Tibial artery (tissue), 4 donors: ENCODE results near the gene BOLA1.
"Not testable (repeated sequence)": the region's sequence is repeated elsewhere in the genome, so short reads cannot be mapped to it uniquely, and the experiment has no call there.

Experiments
- DNase-seq, 2 donors: peaks; one replicate each; pipeline ENCODE4 v3.0.0-alpha.2; 2019
- H3K27ac ChIP-seq, 2 donors: fragments of 200-600 bp; sonication (generic) in 1 of 2; 1 replicate in 1 of 2; 2 replicates in 1 of 2; pipeline ENCODE4 v1.5.1; 2018 to 2019; ENCODE audit warnings: mild to moderate bottlenecking in 1 of 2
- H3K27me3 ChIP-seq, 2 donors: fragments of 200-600 bp; sonication (generic) in 1 of 2; one replicate each; pipeline versions ENCODE4 v1.5.1 to v1.6.0; 2016 to 2019
- H3K36me3 ChIP-seq, 3 donors: fragments of 200-600 bp; sonication (generic) in 2 of 3; one replicate each; pipeline ENCODE4 v1.5.1; 2016 to 2019; ENCODE audit warnings: mild to moderate bottlenecking in 2 of 3
- H3K4me1 ChIP-seq, 4 donors: fragments of 200-600 bp; sonication (generic) in 2 of 4; 1 replicate in 3 of 4; 2 replicates in 1 of 4; pipeline ENCODE4 v1.5.1; 2016 to 2019
- H3K4me3 ChIP-seq, 2 donors: fragments of 200-600 bp; sonication (generic) in 1 of 2; 1 replicate in 1 of 2; 2 replicates in 1 of 2; pipeline ENCODE4 v1.5.1; 2018 to 2019; ENCODE audit warnings: mild to moderate bottlenecking in 2 of 2
- H3K9me3 ChIP-seq, 3 donors: fragments of 200-600 bp; sonication (generic) in 1 of 3; one replicate each; pipeline ENCODE4 v1.5.1; 2016 to 2019
- CTCF ChIP-seq, 2 experiments: fragments of 200-600 bp in 1 of 2; fragments of 450-650 bp in 1 of 2; IDR thresholded peaks; one replicate each; pipeline ENCODE4 v1.5.1; 2017 to 2019; ENCODE audit warnings: antibody characterized with exemption in 2 of 2, mild to moderate bottlenecking in 1 of 2, moderate library complexity in 1 of 2
- intact Hi-C: fragments of 100-400 bp; cut with DNase I; formaldehyde crosslinking; loops from one replicate; pipeline ENCODE4 v1.15.0; 2023; ENCODE audit warnings: low total_unique reads

Gene BOLA1, protein sequence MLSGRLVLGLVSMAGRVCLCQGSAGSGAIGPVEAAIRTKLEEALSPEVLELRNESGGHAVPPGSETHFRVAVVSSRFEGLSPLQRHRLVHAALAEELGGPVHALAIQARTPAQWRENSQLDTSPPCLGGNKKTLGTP

GRCh38 chr1:149899460-149900284 lies at the start of gene BOLA1:
Gene BOLA1 (plus strand): TSS chr1:149899568. CDS start chr1:149900060, 492 bp downstream.
- peak in 1 of 2 experiments; percentile 22 for TF ChIP-seq CTCF (IDR thresholded peaks at IDR 0.05)
- Histone ChIP-seq H3K9me3 (no peaks in the 10 kb centered on the region), H3K4me1 (peaks cover 0 to 14% (median 5%) of the 10 kb centered on the region in 4 donors), H3K4me3 (peak within 1 kb of the TSS; percentile 61 to 64), H3K27ac (peak within 1 kb of the TSS; percentile 87 to 91), H3K27me3 (no peaks in the 10 kb centered on the region), H3K36me3 (peaks cover 0 to 7% (median 0%) of the 10 kb centered on the region in 3 donors)
- peak; percentile 92 to 96 for DNase-seq
- intact Hi-C loops = no loop called here

GRCh38 chr1:149849947-149850360 lies 49.4 kb upstream of the BOLA1 start:
- intact Hi-C loops = no loop called here
- TF ChIP-seq CTCF (IDR thresholded peaks at IDR 0.05) = no peak
- H3K36me3 ChIP-seq = no peaks in the 10 kb centered on the region
- peak overlapping the region; percentile 73 to 79 for H3K27ac ChIP-seq
- no peak for DNase-seq
- H3K4me1 ChIP-seq = peaks cover 0 to 38% (median 26%) of the 10 kb centered on the region in 4 donors
- H3K4me3 ChIP-seq = peak overlapping the region; percentile 51 to 56
- no peaks in the 10 kb centered on the region for H3K9me3 ChIP-seq
- no peaks in the 10 kb centered on the region for H3K27me3 ChIP-seq

DNA sequence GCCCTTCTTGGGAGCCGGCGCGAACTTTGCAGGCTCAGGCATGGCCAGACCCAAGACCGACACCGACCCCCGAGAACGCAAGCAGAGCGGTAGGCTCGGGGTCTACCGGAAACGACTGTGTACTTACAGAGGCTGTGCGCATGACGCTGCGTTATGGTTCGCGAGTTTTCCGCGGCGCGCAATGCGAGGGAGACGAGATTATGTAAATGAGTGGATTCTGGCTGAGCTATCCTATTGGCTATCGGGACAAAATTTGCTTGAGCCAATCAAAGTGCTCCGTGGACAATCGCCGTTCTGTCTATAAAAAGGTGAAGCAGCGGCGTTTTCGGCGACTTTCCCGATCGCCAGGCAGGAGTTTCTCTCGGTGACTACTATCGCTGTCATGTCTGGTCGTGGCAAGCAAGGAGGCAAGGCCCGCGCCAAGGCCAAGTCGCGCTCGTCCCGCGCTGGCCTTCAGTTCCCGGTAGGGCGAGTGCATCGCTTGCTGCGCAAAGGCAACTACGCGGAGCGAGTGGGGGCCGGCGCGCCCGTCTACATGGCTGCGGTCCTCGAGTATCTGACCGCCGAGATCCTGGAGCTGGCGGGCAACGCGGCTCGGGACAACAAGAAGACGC lies 48.5 kb upstream of the BOLA1 start:
- DNase-seq, H3K36me3 ChIP-seq, H3K27ac ChIP-seq, H3K9me3 ChIP-seq, H3K27me3 ChIP-seq, intact Hi-C loops, H3K4me3 ChIP-seq: not testable (repeated sequence)
- peaks cover 0 to 29% (median 20%) of the 10 kb centered on the region in 4 donors for H3K4me1 ChIP-seq

DNA sequence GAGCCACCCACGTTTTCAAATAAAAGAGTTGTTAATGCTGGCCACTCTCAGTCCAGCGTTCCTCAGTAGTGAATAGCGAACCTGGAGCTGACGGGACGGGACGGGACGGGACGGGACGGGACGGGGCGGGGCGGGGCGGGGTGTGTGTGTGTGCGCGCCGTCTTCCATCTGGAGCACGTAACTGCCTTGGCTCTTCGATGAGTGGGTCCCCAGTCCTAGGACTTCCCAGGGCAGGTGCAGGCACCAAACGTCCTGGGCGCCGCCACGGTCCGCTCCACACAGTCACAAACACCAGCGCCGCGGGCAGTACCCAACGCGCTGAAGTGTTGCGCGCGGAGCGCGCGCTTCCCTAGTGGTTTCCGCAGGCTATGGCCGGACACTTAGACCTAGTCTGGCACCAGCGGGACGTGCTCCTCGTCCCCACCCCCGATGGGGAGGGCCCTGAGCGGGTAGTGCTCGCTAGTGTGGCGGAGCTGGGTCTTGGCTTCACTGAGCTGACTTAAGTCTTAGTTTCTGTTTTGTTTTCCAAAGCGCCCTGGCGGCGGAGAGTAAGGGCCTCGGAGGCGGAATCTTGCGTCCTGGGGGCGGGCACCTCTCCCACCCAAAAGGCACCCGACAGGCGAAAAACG lies 47.7 kb upstream of the BOLA1 start:
- H3K4me3 ChIP-seq, intact Hi-C loops, H3K27me3 ChIP-seq, H3K27ac ChIP-seq, H3K9me3 ChIP-seq, H3K36me3 ChIP-seq, DNase-seq: not testable (repeated sequence)
- H3K4me1 ChIP-seq = peaks cover 0 to 27% (median 20%) of the 10 kb centered on the region in 4 donors

DNA sequence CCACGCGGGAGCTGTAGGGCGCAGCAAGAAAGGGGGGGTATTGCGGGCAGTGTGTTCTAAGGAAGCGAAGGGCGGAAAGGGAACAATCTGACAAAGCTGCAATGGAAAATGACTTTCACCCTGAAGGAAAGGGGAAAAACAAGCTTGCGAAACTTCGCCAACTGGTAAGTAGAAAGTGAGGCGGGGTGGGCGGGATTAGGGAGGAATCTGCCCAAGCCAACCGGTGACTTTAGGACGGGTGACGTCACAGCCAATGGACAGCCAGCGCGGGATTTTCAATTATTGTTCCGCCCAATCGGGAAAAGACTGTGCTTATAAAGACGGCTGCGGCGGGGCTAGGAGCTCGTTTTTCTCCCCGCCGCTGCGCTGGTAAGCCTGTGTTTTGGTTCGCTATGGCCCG lies 47.1 kb upstream of the BOLA1 start:
- DNase-seq, intact Hi-C loops: not testable (repeated sequence)

GRCh38 chr1:149860271-149860670 lies 39.1 kb upstream of the BOLA1 start:
- H3K36me3 ChIP-seq, H3K9me3 ChIP-seq, H3K4me1 ChIP-seq, DNase-seq, H3K27ac ChIP-seq, H3K4me3 ChIP-seq, H3K27me3 ChIP-seq, intact Hi-C loops: not testable (repeated sequence)

More for the DNA sequence above, 47.1 kb upstream of the BOLA1 start:
- peaks cover 0 to 27% (median 19%) of the 10 kb centered on the region in 4 donors for H3K4me1 ChIP-seq
- H3K4me3 ChIP-seq, H3K27ac ChIP-seq, H3K9me3 ChIP-seq, H3K36me3 ChIP-seq, H3K27me3 ChIP-seq: not testable (repeated sequence)

DNA sequence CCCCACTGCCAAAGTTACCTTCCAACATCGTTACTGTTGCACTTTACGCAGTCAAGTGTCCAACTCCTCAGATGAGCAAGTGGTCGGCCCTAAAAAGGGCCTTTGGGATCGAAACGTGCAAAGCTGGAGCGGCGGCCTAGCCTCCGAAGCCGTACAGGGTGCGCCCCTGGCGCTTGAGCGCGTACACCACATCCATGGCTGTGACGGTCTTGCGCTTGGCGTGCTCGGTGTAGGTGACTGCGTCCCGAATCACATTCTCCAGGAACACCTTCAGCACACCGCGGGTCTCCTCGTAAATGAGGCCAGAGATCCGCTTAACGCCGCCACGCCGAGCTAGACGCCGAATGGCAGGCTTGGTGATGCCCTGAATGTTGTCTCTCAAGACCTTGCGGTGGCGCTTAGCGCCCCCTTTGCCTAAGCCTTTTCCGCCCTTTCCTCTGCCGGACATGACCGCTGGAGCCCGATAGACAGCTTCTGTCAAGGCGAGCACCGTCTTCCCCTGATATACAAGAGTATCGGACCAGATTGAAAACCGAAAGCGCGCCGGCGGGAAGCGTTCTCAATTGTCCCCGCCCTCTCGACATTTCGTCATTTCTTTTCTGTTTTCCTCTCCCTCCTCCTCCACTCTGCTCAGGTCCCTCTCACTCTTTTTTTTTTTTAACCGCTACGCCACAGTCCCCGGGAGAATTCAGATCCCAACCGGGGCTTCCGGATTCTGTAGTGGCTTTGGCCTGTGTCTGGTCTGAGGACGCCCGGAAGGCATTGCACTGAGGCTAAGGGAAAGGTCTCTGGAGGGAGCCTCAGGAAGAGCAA lies 38.5 kb upstream of the BOLA1 start:
- DNase-seq, H3K4me3 ChIP-seq, H3K27me3 ChIP-seq, H3K9me3 ChIP-seq, H3K4me1 ChIP-seq, H3K36me3 ChIP-seq, H3K27ac ChIP-seq, intact Hi-C loops: not testable (repeated sequence)

GRCh38 chr1:149861497-149862054 lies 37.8 kb upstream of the BOLA1 start:
- H3K27ac ChIP-seq, H3K4me1 ChIP-seq, DNase-seq, H3K4me3 ChIP-seq, H3K9me3 ChIP-seq, H3K27me3 ChIP-seq, H3K36me3 ChIP-seq, intact Hi-C loops: not testable (repeated sequence)

GRCh38 chr1:149866887-149867286 lies 32.5 kb upstream of the BOLA1 start:
- H3K4me3 ChIP-seq, H3K36me3 ChIP-seq, H3K4me1 ChIP-seq, DNase-seq, intact Hi-C loops, H3K27me3 ChIP-seq, H3K27ac ChIP-seq, H3K9me3 ChIP-seq: not testable (repeated sequence)

DNA sequence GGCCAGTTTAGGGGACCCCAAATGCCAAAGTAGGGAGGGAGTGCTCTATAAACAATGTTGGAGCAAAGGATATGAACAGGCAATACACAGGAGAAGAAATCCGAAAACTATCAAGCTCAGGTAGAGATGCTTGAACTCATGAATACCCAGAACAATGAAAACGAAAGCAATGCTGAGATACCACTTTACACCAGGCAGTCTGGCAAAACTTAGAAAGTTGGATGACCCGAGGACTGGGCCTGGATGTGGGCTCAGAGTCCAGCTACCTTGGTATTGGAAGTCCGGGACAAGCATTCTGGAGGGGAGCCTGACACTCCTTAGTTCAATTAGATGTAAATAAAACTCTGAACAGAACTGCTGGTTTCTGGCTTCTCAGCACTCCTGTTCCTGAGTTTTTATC lies 26.3 kb upstream of the BOLA1 start:
- H3K4me3 ChIP-seq, DNase-seq, H3K27me3 ChIP-seq, H3K9me3 ChIP-seq, H3K27ac ChIP-seq, H3K4me1 ChIP-seq, H3K36me3 ChIP-seq, intact Hi-C loops: not testable (repeated sequence)
